ENCODE data around the gene ATG9B.

Gene ATG9B

DNA sequence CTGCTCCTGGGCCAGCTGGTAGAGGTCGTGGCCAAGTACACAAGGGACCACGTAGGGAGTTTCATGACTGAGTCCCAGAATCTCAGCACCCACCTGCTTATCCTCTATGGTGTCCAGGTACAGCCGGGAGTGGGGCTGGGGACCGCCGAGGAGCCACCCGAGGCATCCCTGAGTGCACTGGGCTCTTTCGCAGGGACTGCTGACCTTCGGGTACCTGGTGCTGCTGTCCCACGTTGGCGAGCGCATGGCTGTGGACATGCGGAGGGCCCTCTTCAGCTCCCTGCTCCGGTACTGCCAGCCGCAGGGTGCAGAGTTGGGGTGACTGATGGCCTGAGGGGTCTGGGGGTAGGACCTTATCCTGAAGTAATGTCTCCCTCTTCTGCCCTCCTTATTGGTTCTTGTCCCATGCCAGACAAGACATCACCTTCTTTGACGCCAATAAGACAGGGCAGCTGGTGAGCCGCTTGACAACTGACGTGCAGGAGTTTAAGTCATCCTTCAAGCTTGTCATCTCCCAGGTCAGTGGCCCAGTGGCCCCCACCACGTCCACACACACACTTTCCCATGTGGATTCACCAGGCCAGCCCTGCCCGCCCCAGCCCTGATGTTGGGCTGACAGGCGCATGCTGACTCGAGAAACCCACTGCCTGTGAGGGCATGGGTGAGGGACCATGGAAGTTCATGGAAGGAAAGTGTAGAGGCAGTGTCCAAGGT lies 10.2 kb upstream of the ATG9B start:
- H3K79me1 ChIP-seq (replicated peaks; ENCODE audit: low read length, poor library complexity, severe bottlenecking) = peaks cover 21% of the 10 kb centered on the region
- H3K4me2 ChIP-seq (ENCODE audit: low read length, poor library complexity, severe bottlenecking) = no peak overlapping the region
- no peak overlapping the region for H2BK12ac ChIP-seq (ENCODE audit: low read length in 2 of 2)
- H3K4me1 ChIP-seq (ENCODE audit: control insufficient read depth, insufficient read depth, low read depth, low read length) = peaks cover 17% of the 10 kb centered on the region
- no peak overlapping the region for H2BK5ac ChIP-seq (ENCODE audit: low read depth, low read length, poor library complexity, severe bottlenecking)
- no peak overlapping the region for H4K8ac ChIP-seq (ENCODE audit: low read length)
- H2BK15ac ChIP-seq (ENCODE audit: low read depth, poor library complexity, severe bottlenecking) = no peak overlapping the region
- H3K36me3 ChIP-seq (ENCODE audit: control insufficient read depth in 1 of 2, insufficient read depth in 2 of 2, low read depth in 1 of 2, low read length in 2 of 2) = peaks cover 48 to 53% of the 10 kb centered on the region in 2 experiments
- no peak overlapping the region for H2BK120ac ChIP-seq (ENCODE audit: low read depth, low read length)
- H2AK5ac ChIP-seq (ENCODE audit: low read length, severe bottlenecking) = no peak overlapping the region
- H2AFZ ChIP-seq (ENCODE audit: low read depth, low read length) = no peak overlapping the region
- H3K14ac ChIP-seq (ENCODE audit: low read length in 2 of 2) = no peak overlapping the region
- WGBS = 97% methylated on average over 20 of the region's 21 CpGs
- DNase-seq = no peak
- H3K4me3 ChIP-seq (ENCODE audit: insufficient read depth in 1 of 2, low read depth in 1 of 2, low read length in 2 of 2) = no peak overlapping the region
- H3K9me3 ChIP-seq (ENCODE audit: control insufficient read depth, low read length) = no peaks in the 10 kb centered on the region
- no peak overlapping the region for H4K91ac ChIP-seq (ENCODE audit: low read length)
- H3K18ac ChIP-seq (ENCODE audit: low read depth in 1 of 2, low read length in 2 of 2) = no peak overlapping the region
- H3K23ac ChIP-seq (ENCODE audit: low read length in 2 of 2) = no peak overlapping the region
- H3K4ac ChIP-seq (ENCODE audit: low read depth in 1 of 2, low read length in 2 of 2) = no peak overlapping the region
- H3K27ac ChIP-seq (ENCODE audit: low read length, poor library complexity, severe bottlenecking) = no peak overlapping the region
- no peaks in the 10 kb centered on the region for H3K27me3 ChIP-seq (ENCODE audit: control insufficient read depth in 1 of 2, insufficient read depth in 1 of 2, low read length in 2 of 2)
- H3K9ac ChIP-seq (ENCODE audit: low read length) = no peak overlapping the region

- no peak overlapping the region for H3K9ac ChIP-seq (ENCODE audit: low read length)
- peaks cover 21% of the 10 kb centered on the region for H3K79me1 ChIP-seq (replicated peaks; ENCODE audit: low read length, poor library complexity, severe bottlenecking)
- no peak overlapping the region for H2BK12ac ChIP-seq (ENCODE audit: low read length in 2 of 2)
- H3K4me2 ChIP-seq (ENCODE audit: low read length, poor library complexity, severe bottlenecking) = no peak overlapping the region
- H3K27ac ChIP-seq (ENCODE audit: low read length, poor library complexity, severe bottlenecking) = no peak overlapping the region
- H2AK5ac ChIP-seq (ENCODE audit: low read length, severe bottlenecking) = no peak overlapping the region
- peaks cover 14% of the 10 kb centered on the region for H3K4me1 ChIP-seq (ENCODE audit: control insufficient read depth, insufficient read depth, low read depth, low read length)
- H2BK15ac ChIP-seq (ENCODE audit: low read depth, poor library complexity, severe bottlenecking) = no peak overlapping the region
- H3K4me3 ChIP-seq (ENCODE audit: insufficient read depth in 1 of 2, low read depth in 1 of 2, low read length in 2 of 2) = no peak overlapping the region
- no peak overlapping the region for H3K23ac ChIP-seq (ENCODE audit: low read length in 2 of 2)
- DNase-seq = no peak
- H3K14ac ChIP-seq (ENCODE audit: low read length in 2 of 2) = no peak overlapping the region
- H4K8ac ChIP-seq (ENCODE audit: low read length) = no peak overlapping the region
- H4K91ac ChIP-seq (ENCODE audit: low read length) = no peak overlapping the region
- H2AFZ ChIP-seq (ENCODE audit: low read depth, low read length) = no peak overlapping the region
- H3K4ac ChIP-seq (ENCODE audit: low read depth in 1 of 2, low read length in 2 of 2) = no peak overlapping the region
- H3K27me3 ChIP-seq (ENCODE audit: control insufficient read depth in 1 of 2, insufficient read depth in 1 of 2, low read length in 2 of 2) = no peaks in the 10 kb centered on the region
- 95% methylated on average over 5 of the region's 5 CpGs for WGBS
- no peak overlapping the region for H3K18ac ChIP-seq (ENCODE audit: low read depth in 1 of 2, low read length in 2 of 2)
- H3K9me3 ChIP-seq (ENCODE audit: control insufficient read depth, low read length) = no peaks in the 10 kb centered on the region
- H2BK120ac ChIP-seq (ENCODE audit: low read depth, low read length) = no peak overlapping the region
- H3K36me3 ChIP-seq (ENCODE audit: control insufficient read depth in 1 of 2, insufficient read depth in 2 of 2, low read depth in 1 of 2, low read length in 2 of 2) = peaks cover 48 to 53% of the 10 kb centered on the region in 2 experiments
- H2BK5ac ChIP-seq (ENCODE audit: low read depth, low read length, poor library complexity, severe bottlenecking) = no peak overlapping the region
Observed at GRCh38 chr7:151033864-151034249, 9.6 kb upstream of the ATG9B start.

DNA sequence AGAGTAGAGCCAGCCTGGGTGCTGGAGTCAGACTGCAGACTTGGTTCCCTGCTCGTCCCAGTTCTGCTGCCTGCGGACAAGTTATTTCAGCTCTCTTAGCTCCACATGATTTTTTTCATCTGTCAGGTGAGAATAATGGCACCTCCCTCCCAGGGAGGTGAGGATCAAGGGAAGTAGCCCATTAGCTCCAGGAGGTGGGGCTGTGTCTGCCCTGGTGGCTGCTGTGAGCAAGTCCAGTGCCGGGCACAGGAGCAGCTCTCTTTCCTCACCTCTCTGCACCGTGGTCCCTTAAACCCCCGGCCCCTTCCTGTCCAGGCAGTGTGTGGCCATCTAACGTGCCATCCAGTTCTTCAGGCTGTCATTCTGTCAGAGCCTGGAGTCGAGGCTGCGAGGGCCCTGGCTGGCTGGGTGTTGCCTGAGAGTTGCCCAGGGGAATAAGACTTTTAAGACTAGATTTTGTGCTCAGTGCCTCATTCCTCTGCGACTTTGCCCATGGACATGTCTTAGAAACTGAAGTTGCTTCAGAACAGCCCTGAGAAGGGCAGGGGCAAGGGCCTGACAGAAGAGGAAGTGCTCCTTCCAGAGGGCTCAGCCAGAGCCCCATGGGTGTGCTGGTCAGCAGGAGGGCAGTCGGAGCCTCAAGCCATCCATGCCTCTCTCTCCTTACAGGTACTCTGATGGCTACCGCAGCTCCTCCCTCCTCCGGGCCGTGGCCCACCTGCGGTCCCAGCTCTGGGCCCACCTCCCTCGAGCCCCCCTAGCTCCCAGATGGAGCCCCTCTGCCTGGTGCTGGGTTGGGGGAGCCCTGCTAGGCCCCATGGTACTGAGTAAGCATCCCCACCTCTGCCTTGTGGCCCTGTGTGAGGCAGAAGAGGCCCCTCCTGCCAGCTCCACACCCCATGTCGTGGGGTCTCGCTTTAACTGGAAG lies 8.9 kb upstream of the ATG9B start:
- H3K14ac ChIP-seq (ENCODE audit: low read length in 2 of 2) = no peak overlapping the region
- H3K79me1 ChIP-seq (replicated peaks; ENCODE audit: low read length, poor library complexity, severe bottlenecking) = peaks cover 23% of the 10 kb centered on the region
- H3K36me3 ChIP-seq (ENCODE audit: control insufficient read depth in 1 of 2, insufficient read depth in 2 of 2, low read depth in 1 of 2, low read length in 2 of 2) = peaks cover 48 to 53% of the 10 kb centered on the region in 2 experiments
- H3K9me3 ChIP-seq (ENCODE audit: control insufficient read depth, low read length) = no peaks in the 10 kb centered on the region
- no peak overlapping the region for H3K23ac ChIP-seq (ENCODE audit: low read length in 2 of 2)
- no peak overlapping the region for H3K9ac ChIP-seq (ENCODE audit: low read length)
- no peak overlapping the region for H4K8ac ChIP-seq (ENCODE audit: low read length)
- WGBS = 87% methylated on average over 17 of the region's 17 CpGs
- H3K27ac ChIP-seq (ENCODE audit: low read length, poor library complexity, severe bottlenecking) = no peak overlapping the region
- H2BK12ac ChIP-seq (ENCODE audit: low read length in 2 of 2) = peak overlapping the region in 1 of 2 experiments; percentile 31
- H2BK15ac ChIP-seq (ENCODE audit: low read depth, poor library complexity, severe bottlenecking) = no peak overlapping the region
- peaks cover 7% of the 10 kb centered on the region for H3K4me1 ChIP-seq (ENCODE audit: control insufficient read depth, insufficient read depth, low read depth, low read length)
- H3K4ac ChIP-seq (ENCODE audit: low read depth in 1 of 2, low read length in 2 of 2) = no peak overlapping the region
- no peak overlapping the region for H2AFZ ChIP-seq (ENCODE audit: low read depth, low read length)
- H3K4me3 ChIP-seq (ENCODE audit: insufficient read depth in 1 of 2, low read depth in 1 of 2, low read length in 2 of 2) = no peak overlapping the region
- no peaks in the 10 kb centered on the region for H3K27me3 ChIP-seq (ENCODE audit: control insufficient read depth in 1 of 2, insufficient read depth in 1 of 2, low read length in 2 of 2)
- no peak overlapping the region for H2BK5ac ChIP-seq (ENCODE audit: low read depth, low read length, poor library complexity, severe bottlenecking)
- no peak overlapping the region for H4K91ac ChIP-seq (ENCODE audit: low read length)
- no peak overlapping the region for H3K4me2 ChIP-seq (ENCODE audit: low read length, poor library complexity, severe bottlenecking)
- no peak overlapping the region for H2AK5ac ChIP-seq (ENCODE audit: low read length, severe bottlenecking)
- no peak for DNase-seq
- H2BK120ac ChIP-seq (ENCODE audit: low read depth, low read length) = no peak overlapping the region
- H3K18ac ChIP-seq (ENCODE audit: low read depth in 1 of 2, low read length in 2 of 2) = no peak overlapping the region

GRCh38 chr7:151031011-151031410 lies 6.7 kb upstream of the ATG9B start:
- Histone ChIP-seq H3K79me1 (replicated peaks; ENCODE audit: low read length, poor library complexity, severe bottlenecking) (peaks cover 23% of the 10 kb centered on the region), H3K4ac (ENCODE audit: low read depth in 1 of 2, low read length in 2 of 2) (no peak overlapping the region), H3K4me2 (ENCODE audit: low read length, poor library complexity, severe bottlenecking) (no peak overlapping the region), H3K27ac (ENCODE audit: low read length, poor library complexity, severe bottlenecking) (no peak overlapping the region), H3K14ac (ENCODE audit: low read length in 2 of 2) (no peak overlapping the region), H3K36me3 (ENCODE audit: control insufficient read depth in 1 of 2, insufficient read depth in 2 of 2, low read depth in 1 of 2, low read length in 2 of 2) (peaks cover 29 to 40% of the 10 kb centered on the region in 2 experiments), H2AFZ (ENCODE audit: low read depth, low read length) (no peak overlapping the region), H3K18ac (ENCODE audit: low read depth in 1 of 2, low read length in 2 of 2) (no peak overlapping the region), H3K9me3 (ENCODE audit: control insufficient read depth, low read length) (no peaks in the 10 kb centered on the region), H2AK5ac (ENCODE audit: low read length, severe bottlenecking) (no peak overlapping the region), H3K4me3 (ENCODE audit: insufficient read depth in 1 of 2, low read depth in 1 of 2, low read length in 2 of 2) (no peak overlapping the region), H2BK15ac (ENCODE audit: low read depth, poor library complexity, severe bottlenecking) (no peak overlapping the region), H2BK12ac (ENCODE audit: low read length in 2 of 2) (no peak overlapping the region), H3K4me1 (ENCODE audit: control insufficient read depth, insufficient read depth, low read depth, low read length) (peaks cover 6% of the 10 kb centered on the region), H3K9ac (ENCODE audit: low read length) (no peak overlapping the region), H4K91ac (ENCODE audit: low read length) (no peak overlapping the region), H2BK5ac (ENCODE audit: low read depth, low read length, poor library complexity, severe bottlenecking) (no peak overlapping the region), H3K27me3 (ENCODE audit: control insufficient read depth in 1 of 2, insufficient read depth in 1 of 2, low read length in 2 of 2) (peaks cover 0 to 3% of the 10 kb centered on the region in 2 experiments), H3K23ac (ENCODE audit: low read length in 2 of 2) (no peak overlapping the region), H4K8ac (ENCODE audit: low read length) (no peak overlapping the region), H2BK120ac (ENCODE audit: low read depth, low read length) (no peak overlapping the region)
- peak; percentile 83 for DNase-seq
- 56% methylated on average over 2 of the region's 4 CpGs for WGBS
